Suprapubic skin (tissue), 3 donors: ENCODE data around the gene TCF20.

ENCODE experiments used
- POLR2A ChIP-seq, 2 donors: fragments of 450-650 bp; IDR thresholded peaks; one replicate each; pipeline ENCODE4 v1.6.1; 2017; ENCODE audit warnings: antibody characterized with exemption in 2 of 2, mild to moderate bottlenecking in 2 of 2, moderate library complexity in 2 of 2
- TF ChIP-seq, protein P1 (sequence below), 2 donors: fragments of 200-600 bp in 1 of 2; fragments of 450-650 bp in 1 of 2; sonication (generic) in 1 of 2; IDR thresholded peaks; one replicate each; pipeline ENCODE4 v1.5.1; 2016 to 2019; ENCODE audit warnings: antibody characterized with exemption in 2 of 2, mild to moderate bottlenecking in 1 of 2, moderate library complexity in 1 of 2

DNA sequence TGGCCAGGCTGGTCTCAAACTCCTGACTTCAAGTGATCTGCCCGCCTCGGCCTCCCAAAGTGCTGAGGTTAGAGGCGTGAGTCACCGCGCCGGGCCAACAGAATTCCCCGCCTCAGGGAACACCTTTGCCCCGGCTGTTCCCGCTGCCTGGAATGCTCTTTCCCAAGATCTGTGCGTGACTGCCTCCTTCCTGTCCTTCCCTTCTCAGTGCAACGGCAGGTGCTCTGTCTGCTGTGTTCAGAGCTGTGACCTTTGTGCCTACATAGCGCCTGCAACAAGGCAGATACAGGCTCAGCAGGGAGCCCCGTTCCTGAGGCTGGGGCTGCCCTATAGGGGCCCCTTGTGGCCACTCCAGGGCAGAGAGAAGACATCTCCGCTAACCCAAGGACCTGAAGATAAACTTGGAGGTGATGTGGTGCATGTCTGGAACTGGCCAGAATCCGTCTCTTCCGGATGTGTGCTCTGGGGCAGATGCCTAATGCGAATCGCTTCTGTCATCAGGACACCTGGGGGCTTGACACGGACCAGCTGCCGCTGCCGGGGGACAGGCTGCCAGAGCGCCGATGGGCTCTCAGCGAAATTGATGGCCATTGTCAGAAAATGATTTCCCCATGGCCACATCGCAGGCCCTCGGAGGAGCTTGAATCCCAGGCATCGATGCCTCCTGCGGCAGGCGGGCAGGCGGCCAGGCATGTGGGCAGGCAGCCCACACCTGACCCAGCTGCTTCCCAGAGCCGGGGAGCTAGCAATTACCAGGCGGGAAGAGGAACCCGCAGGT lies 43.5 kb upstream of the TCF20 start:
- no peak for TF ChIP-seq POLR2A (IDR thresholded peaks at IDR 0.05)
- TF ChIP-seq, protein P1, sequence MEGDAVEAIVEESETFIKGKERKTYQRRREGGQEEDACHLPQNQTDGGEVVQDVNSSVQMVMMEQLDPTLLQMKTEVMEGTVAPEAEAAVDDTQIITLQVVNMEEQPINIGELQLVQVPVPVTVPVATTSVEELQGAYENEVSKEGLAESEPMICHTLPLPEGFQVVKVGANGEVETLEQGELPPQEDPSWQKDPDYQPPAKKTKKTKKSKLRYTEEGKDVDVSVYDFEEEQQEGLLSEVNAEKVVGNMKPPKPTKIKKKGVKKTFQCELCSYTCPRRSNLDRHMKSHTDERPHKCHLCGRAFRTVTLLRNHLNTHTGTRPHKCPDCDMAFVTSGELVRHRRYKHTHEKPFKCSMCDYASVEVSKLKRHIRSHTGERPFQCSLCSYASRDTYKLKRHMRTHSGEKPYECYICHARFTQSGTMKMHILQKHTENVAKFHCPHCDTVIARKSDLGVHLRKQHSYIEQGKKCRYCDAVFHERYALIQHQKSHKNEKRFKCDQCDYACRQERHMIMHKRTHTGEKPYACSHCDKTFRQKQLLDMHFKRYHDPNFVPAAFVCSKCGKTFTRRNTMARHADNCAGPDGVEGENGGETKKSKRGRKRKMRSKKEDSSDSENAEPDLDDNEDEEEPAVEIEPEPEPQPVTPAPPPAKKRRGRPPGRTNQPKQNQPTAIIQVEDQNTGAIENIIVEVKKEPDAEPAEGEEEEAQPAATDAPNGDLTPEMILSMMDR (IDR thresholded peaks at IDR 0.05) = peak in 1 of 2 donors; percentile 12
